GM12801 (cell line): Measurements from ENCODE around the gene TMPRSS7.

ENCODE experiments used
- CTCF ChIP-seq: IDR thresholded peaks from one replicate; pipeline ENCODE4 v1.5.1; 2011; ENCODE audit warnings: control low read depth; ENCODE audit not compliant: insufficient read length; ENCODE audit errors: extremely low read depth

TMPRSS7 gene

GRCh38 chr3:112000966-112001365, 33.6 kb upstream of the TMPRSS7 start:
- no peak for TF ChIP-seq CTCF

GRCh38 chr3:112001526-112001925, 33.0 kb upstream of the TMPRSS7 start:
- TF ChIP-seq CTCF = no peak

GRCh38 chr3:112002096-112002971, 32.2 kb upstream of the TMPRSS7 start:
- TF ChIP-seq CTCF = no peak

GRCh38 chr3:112003321-112004080, 31.0 kb upstream of the TMPRSS7 start:
- TF ChIP-seq CTCF = no peak

- no peak for TF ChIP-seq CTCF
Measured at GRCh38 chr3:112004187-112004586, 30.3 kb upstream of the TMPRSS7 start.

- no peak for TF ChIP-seq CTCF
Measured at GRCh38 chr3:112004669-112005068, 29.9 kb upstream of the TMPRSS7 start.

- no peak for TF ChIP-seq CTCF
Measured at GRCh38 chr3:112005091-112005672, 29.4 kb upstream of the TMPRSS7 start.
